ENCODE results near the gene ATP5F1E. TPM values are rescaled to one million over a fixed set of nuclear protein-coding genes. Genes with fewer than 3 reads are reported as not detected.

Gene ATP5F1E
- total RNA-seq, 1 experiment from 2014 or later: 41.1 TPM

GRCh38 chr20:59015411-59015810 lies 16.7 kb downstream of the ATP5F1E start:
- Mint-ChIP-seq H3K36me3 (no peaks in the 10 kb centered on the region), H3K4me3 (no peak overlapping the region), H3K27ac (no peak overlapping the region), H3K27me3 (ENCODE audit: low read depth) (peaks cover 18% of the 10 kb centered on the region), H3K9me3 (no peaks in the 10 kb centered on the region), H3K4me1 (peaks cover 15% of the 10 kb centered on the region)
- TF ChIP-seq SMAD3 (CRISPR knock-in tag; IDR thresholded peaks at IDR 0.05; ENCODE audit: borderline replicate concordance): no peak
- TF ChIP-seq MXD4 (CRISPR knock-in tag; IDR thresholded peaks at IDR 0.05; ENCODE audit: borderline replicate concordance): no peak
- TF ChIP-seq ZNF121 (CRISPR knock-in tag; IDR thresholded peaks at IDR 0.05): no peak
- TF ChIP-seq EMX1 (CRISPR knock-in tag; IDR thresholded peaks at IDR 0.05): no peak
- TF ChIP-seq OVOL2 (CRISPR knock-in tag; IDR thresholded peaks at IDR 0.05; ENCODE audit: borderline replicate concordance): no peak
- no peak for TF ChIP-seq HMGA2 (CRISPR knock-in tag; IDR thresholded peaks at IDR 0.05)
- no peak for TF ChIP-seq E2F4 (CRISPR knock-in tag; IDR thresholded peaks at IDR 0.05; ENCODE audit: borderline replicate concordance, low read depth)
- no peak for TF ChIP-seq ZNF416 (CRISPR knock-in tag; IDR thresholded peaks at IDR 0.05)
- TF ChIP-seq ZNF425 (CRISPR knock-in tag; conservative IDR thresholded peaks at IDR 0.05): no peak
- no peak for TF ChIP-seq PRDM15 (CRISPR knock-in tag; IDR thresholded peaks at IDR 0.05)
- TF ChIP-seq SMAD4 (CRISPR knock-in tag; IDR thresholded peaks at IDR 0.05): no peak
- TF ChIP-seq ZNF532 (CRISPR knock-in tag; IDR thresholded peaks at IDR 0.05; ENCODE audit: borderline replicate concordance): no peak
- no peak for TF ChIP-seq ZNF423 (CRISPR knock-in tag; IDR thresholded peaks at IDR 0.05)
- no peak for TF ChIP-seq TCF7 (CRISPR knock-in tag; IDR thresholded peaks at IDR 0.05; ENCODE audit: low read depth)
- TF ChIP-seq SP1 (CRISPR knock-in tag; conservative IDR thresholded peaks at IDR 0.05): no peak
- TF ChIP-seq JAZF1 (CRISPR knock-in tag; IDR thresholded peaks at IDR 0.05): no peak
- no peak for TF ChIP-seq ZBTB43 (CRISPR knock-in tag; IDR thresholded peaks at IDR 0.05)
- DNase-seq (ENCODE audit: low spot score): no peak
- ChIA-PET POLR2A (no interaction called here), CTCF (interaction anchor here (0.6 to 0.7 kb wide), 2 partner anchors 67 to 110 kb away, joined by 3 to 4 read pairs; no protein-coding TSS in a partner anchor)
- no peak for ATAC-seq
